ENCODE data around the gene EYS. TPM values are rescaled to one million over a fixed set of nuclear protein-coding genes. Genes with fewer than 3 reads are reported as not detected.

The EYS gene
- total RNA-seq, 1 donor from 2014 or later, result 0.31 TPM

DNA sequence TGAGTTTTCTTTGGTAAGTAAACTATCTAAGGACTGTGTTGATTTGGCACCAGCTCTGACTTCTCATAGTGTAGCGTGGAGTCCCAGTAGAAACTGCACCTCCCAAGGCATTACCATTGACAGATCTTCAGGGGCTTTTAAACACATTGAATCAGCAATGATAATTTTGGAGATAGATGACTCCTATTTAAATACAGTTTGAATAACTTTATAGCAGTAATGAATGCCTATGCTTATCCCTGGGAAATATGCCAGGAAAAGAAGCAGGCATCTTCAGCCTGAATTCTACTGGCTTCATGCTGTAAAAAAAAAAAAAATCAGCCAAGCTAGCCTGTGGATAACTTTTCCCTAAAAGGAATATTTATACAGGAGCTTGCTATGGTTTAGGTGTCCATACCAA lies 895.9 kb downstream of the EYS start:
- DNase-seq (ENCODE audit: low spot score) (no peak), ATAC-seq (no peak)
- intact Hi-C loops (cut with DNase I), result no loop called here

DNA sequence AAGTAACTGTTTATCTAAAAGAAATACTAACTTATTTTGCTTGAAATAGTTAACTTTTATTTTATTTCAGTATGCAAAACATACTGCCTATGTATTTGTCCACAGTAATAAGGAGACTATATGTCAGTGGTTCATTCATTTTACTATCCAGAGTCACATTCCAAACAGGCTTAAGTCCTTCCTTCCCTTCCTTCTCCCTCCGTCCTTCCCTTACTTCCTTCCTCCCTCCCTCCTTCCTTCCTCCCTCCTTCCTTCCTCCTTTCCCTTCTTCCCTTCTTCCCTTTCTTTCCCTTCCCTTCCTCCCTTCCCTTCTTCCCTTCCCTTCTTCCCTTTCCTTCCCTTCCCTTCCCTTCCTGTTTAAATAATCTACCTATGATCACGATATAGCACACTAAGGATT lies 899.2 kb downstream of the EYS start:
- no peak for DNase-seq (ENCODE audit: low spot score)

GRCh38 chr6:64803470-64804166 lies 903.4 kb downstream of the EYS start:
- no peak for DNase-seq (ENCODE audit: low spot score)
- intact Hi-C loops (cut with DNase I), result no loop called here
- no peak for ATAC-seq

More for the DNA sequence above, 899.2 kb downstream of the EYS start:
- ATAC-seq, result no peak
- intact Hi-C loops (cut with DNase I), result no loop called here

- ATAC-seq (no peak), DNase-seq (ENCODE audit: low spot score) (no peak)
- intact Hi-C loops (cut with DNase I), result no loop called here
Measured at GRCh38 chr6:64792534-64792933, 914.5 kb downstream of the EYS start.

GRCh38 chr6:64789476-64789875 lies 917.5 kb downstream of the EYS start:
- no peak for DNase-seq (ENCODE audit: low spot score)
- no peak for ATAC-seq
- intact Hi-C loops (cut with DNase I), result no loop called here

DNA sequence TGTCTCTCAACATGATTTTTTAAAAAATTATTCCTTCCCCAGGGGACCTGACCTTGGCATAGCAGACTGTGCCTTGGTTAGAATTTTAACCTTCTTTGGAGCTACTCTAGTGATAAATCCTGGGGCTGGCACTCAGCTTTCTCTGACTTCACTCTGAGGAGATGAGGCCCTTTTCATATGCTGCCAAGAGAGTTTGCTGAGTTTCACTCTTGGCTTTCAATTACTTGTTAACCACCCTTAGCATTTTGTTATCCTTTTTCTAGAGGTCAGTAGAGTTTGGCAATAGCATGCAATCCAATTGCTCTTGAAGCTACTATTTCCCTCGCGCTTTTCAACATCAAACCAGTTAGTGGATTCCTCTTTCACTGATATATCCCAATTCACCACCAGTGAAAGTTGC lies 920.3 kb downstream of the EYS start:
- DNase-seq (ENCODE audit: low spot score) (no peak), ATAC-seq (peak; percentile 45)
- intact Hi-C loops (cut with DNase I), result no loop called here

- no peak for DNase-seq (ENCODE audit: low spot score)
- no peak for ATAC-seq
- intact Hi-C loops (cut with DNase I), result no loop called here
Measured at GRCh38 chr6:64782877-64783276, 924.1 kb downstream of the EYS start.

DNA sequence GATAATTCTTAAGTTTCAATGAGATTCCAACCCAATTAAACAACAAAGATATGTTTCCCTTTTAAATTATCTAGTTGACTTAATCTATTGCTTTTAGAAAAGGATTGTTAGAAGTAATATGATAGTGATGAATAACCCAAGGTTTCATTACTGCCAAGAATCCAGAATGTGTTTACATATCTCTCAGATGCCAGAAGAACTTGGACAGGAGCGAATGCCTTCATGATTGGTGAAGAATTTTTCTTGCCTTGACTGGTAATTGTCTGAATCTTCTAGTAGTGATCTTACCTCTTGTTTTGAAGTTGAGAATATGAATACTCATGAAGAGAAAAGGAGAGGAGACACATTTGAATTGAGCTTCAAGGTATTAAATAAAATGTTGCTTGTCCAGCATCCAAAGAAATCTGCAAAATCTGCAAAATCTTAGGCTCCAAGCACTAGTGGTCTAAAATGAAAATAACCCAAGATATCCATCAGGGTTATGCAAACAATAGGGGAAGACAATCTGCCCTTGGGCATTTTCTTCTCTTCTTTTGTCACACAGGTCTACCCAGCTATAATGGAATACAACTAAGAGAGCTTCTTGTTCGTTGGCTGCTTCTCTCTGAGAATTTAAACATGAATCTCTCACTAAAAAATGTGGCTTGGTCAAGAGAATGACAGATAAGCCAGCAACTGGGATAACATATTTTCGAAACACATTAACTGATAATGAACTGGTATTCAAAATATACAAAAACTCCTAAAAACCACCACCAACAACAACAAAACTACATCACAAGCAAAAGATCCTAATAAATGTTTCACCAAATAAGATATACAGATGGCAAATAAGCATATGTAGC lies 928.9 kb downstream of the EYS start:
- DNase-seq (ENCODE audit: low spot score) (no peak), ATAC-seq (no peak)
- intact Hi-C loops (cut with DNase I), result no loop called here

DNA sequence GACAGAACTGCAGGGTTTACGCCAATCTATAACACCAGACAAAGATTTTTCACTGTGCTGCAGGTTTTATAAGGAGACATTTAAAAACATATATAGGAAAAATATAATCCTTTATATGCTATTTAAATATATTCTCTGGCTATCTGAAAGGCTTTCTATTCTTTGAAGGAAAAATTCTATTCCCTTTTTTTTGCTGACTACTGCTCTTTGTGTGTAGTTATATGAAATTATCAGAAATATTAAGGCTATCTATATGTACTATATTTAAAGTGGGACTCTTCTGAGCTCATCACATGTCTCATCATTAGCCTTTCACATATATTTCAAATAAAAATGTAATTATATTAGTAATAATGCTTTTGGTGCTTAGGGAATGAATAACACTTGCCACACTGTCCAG lies 930.7 kb downstream of the EYS start:
- ATAC-seq, result no peak
- intact Hi-C loops (cut with DNase I), result no loop called here
- no peak for DNase-seq (ENCODE audit: low spot score)

- intact Hi-C loops (cut with DNase I), result no loop called here
- no peak for DNase-seq (ENCODE audit: low spot score)
Measured at GRCh38 chr6:64774881-64775280, 932.1 kb downstream of the EYS start.

DNA sequence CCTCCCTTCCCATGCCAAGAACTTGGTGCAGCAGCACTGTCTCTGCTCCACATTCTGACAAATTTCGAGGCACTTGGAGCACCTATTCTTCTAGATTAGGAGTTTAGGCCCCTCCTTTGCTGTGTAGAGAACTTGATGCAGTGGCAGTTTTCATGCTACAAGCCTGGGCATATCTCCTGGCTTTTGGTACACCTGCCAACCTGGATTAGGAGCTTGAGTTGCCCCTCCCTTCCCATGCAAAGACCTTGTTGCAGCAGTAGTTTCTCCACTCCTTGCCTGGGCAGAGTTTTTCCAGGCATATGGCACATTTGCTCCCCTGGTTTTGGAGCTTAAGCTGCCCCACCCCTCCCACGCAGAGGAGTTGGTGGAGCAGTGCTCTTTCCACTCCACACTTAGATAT lies 956.1 kb downstream of the EYS start:
- intact Hi-C loops (cut with DNase I), result no loop called here
- ATAC-seq, result no peak
- DNase-seq (ENCODE audit: low spot score), result no peak

More at GRCh38 chr6:64774881-64775280, 932.1 kb downstream of the EYS start:
- ATAC-seq, result no peak

DNA sequence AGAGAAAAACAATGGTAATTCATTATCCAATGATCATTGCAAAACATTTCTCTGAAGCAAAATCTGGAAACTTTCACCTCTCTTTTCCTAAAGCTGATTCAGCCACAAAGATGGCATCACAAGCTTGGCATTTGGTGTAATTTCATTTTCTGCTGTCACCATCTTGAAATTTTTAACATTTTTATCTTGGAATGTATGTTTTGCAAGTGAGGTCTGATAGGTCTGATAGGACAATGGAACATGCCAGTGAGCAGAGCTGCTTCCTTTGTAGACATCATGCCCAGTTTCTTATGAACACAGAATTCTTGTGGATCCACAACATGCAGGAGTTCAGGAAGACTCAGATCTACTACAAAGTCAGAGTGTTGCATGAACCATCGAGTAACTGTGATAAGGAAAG lies 969.6 kb downstream of the EYS start:
- intact Hi-C loops (cut with DNase I), result no loop called here
- DNase-seq (ENCODE audit: low spot score) (no peak), ATAC-seq (no peak)

DNA sequence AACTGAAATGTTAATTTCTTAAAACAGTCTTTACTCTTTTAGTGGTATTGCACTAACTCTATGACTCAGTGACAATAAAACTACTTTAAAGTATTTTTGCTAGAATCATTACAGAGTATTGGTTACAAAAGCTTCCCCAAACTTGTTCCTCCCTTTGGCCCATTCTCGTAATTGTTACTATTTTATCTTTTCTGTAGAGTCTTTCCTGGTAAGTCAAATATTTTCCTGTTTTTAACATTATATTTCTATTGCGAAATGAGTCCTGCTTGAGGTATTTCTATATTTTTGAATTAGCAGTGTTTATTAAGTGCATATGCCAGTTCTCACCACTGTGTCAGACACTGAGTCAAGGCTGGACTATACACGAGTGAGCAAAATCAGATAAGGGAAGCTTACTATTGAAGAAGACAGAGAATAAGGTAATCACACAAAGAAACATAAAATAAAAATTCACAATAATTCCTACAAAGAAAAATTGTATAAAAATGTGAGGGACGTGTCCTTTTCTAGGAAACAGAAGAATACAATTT lies 970.5 kb downstream of the EYS start:
- intact Hi-C loops (cut with DNase I), result no loop called here
- DNase-seq (ENCODE audit: low spot score) (no peak), ATAC-seq (no peak)

DNA sequence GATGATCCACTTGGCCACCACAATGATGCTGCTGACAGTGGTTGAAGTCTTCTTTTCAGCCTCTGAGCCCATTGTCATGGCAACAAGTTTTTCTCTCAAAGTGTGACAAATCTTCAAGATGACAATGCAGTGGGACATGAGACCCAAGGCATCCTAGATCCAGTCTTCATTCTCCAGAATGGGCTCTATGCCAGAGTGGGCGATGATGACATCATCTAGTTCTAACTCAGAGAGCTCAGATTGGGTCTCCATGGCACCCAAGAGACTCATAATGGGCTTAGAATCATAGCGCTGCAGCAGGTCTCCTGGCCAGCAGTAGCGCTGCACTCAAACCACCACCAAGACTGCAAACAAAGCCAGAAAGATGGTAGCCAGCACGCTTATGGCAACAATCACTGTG lies 973.6 kb downstream of the EYS start:
- intact Hi-C loops (cut with DNase I), result no loop called here
- ATAC-seq, result no peak
- no peak for DNase-seq (ENCODE audit: low spot score)

GRCh38 chr6:64732888-64733287 lies 974.1 kb downstream of the EYS start:
- DNase-seq (ENCODE audit: low spot score) (no peak), ATAC-seq (no peak)
- intact Hi-C loops (cut with DNase I), result no loop called here

DNA sequence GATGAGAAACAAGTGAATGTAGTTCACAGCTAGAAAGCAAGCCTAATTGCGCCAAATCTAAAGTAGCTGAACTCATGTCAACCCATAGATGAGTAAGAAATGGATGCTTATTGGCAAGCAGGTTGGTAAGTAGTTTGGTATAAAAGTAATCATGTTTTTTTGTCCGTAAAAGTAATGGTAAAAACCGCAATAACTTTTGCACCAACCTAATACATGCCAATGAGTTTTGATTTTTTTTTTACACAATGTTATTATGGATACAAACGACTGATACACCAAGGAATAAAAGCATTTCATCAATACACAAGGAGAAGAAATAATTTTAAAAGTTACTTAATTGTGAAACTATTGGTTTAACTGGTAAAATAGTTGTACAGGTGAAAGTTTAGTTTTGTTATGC lies 977.5 kb downstream of the EYS start:
- intact Hi-C loops (cut with DNase I), result no loop called here
- no peak for DNase-seq (ENCODE audit: low spot score)
- no peak for ATAC-seq

DNA sequence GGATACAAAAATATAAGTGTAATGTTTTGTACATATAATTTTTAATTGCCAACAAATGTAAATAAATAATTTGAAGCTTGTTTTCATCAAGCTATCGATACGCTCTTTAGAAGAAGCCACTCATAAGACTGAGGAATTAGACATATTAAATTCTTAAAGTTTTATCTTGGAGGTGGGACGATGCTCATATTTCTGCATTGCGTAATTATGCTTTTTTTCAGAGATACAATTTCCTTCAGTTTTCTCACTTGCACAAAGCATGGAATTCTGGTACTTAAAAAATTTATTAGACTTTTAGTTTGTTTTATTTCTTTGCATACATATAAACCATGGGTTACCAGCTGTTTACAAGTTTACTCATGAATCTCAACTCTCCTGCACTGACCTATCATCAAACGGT lies 980.0 kb downstream of the EYS start:
- ATAC-seq, result no peak
- intact Hi-C loops (cut with DNase I), result no loop called here
- DNase-seq (ENCODE audit: low spot score), result no peak

GRCh38 chr6:64724091-64724490 lies 982.9 kb downstream of the EYS start:
- ATAC-seq (no peak), DNase-seq (ENCODE audit: low spot score) (no peak)
- intact Hi-C loops (cut with DNase I), result no loop called here

DNA sequence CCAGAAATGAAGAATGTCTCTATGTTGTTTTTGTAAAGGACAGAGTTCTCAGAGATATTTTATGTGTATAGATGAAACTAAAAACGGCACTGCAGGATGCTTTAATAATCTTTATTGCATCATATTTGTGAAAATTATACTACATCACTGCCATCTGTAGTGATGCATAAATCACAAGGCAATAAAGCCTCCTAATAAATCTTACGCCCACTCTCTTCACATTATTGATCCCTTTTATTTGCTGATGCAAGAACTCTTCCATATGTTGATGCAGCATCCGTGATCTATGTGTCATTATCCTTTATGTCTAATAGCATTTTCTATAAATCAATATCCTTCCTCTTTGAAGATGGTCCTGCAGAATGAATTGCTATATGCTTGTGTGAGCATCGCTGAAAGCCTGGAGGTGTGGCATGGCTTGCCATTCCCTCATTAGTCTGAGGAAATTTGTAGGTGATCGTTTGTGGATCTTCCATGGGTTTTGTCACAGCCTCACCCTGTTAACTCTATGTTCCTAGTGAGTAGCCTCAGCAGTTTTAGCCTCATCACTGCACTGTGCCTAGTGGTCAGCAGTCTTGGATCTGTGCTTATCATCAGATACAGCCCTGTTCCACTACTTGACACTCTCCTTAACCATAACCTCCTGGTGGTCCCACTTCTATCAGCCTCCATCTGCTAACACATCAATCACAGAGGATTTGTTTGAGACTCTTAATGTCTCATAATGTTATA lies 983.5 kb downstream of the EYS start:
- ATAC-seq (no peak), DNase-seq (ENCODE audit: low spot score) (no peak)
- intact Hi-C loops (cut with DNase I), result no loop called here

- intact Hi-C loops (cut with DNase I), result no loop called here
- ATAC-seq (no peak), DNase-seq (ENCODE audit: low spot score) (no peak)
Measured at GRCh38 chr6:64721865-64722264, 985.2 kb downstream of the EYS start.

Measured in sciatic nerve (tissue), 2 donors.